GM21528 (cell line): ENCODE data around the gene RAD51B.

Experiments used
- ATAC-seq: cut with Tn5 transposase; IDR thresholded peaks from one replicate; pipeline ENCODE4 v1.9.1; 2021; ENCODE audit warnings: mild to moderate bottlenecking, moderate library complexity; ENCODE audit not compliant: unreplicated experiment, low FRiP score

Gene RAD51B

GRCh38 chr14:68564826-68565759, 745.5 kb downstream of the RAD51B start:
- no peak for ATAC-seq

DNA sequence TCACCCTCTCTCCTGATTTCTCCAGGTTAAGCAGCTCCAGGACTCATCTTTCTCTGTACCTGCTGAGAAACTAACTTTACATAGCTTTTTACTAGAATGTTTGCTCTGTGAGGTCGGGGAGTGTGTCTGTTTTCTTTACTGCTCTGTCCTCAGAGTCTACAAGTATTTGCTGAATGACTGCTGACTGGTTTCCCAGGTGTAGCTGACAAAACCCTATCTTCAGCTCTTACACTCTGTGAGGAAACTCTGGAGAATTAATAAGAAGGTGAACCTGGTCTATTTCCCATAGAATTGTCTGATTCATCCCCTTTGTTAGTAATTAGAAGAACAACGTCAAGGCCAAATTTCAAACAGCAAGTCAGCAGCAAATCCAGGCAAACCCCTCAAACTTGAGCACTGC, 746.5 kb downstream of the RAD51B start:
- no peak for ATAC-seq

GRCh38 chr14:68568907-68569897, 749.6 kb downstream of the RAD51B start:
- no peak for ATAC-seq

GRCh38 chr14:68569970-68570409, 750.4 kb downstream of the RAD51B start:
- no peak for ATAC-seq

DNA sequence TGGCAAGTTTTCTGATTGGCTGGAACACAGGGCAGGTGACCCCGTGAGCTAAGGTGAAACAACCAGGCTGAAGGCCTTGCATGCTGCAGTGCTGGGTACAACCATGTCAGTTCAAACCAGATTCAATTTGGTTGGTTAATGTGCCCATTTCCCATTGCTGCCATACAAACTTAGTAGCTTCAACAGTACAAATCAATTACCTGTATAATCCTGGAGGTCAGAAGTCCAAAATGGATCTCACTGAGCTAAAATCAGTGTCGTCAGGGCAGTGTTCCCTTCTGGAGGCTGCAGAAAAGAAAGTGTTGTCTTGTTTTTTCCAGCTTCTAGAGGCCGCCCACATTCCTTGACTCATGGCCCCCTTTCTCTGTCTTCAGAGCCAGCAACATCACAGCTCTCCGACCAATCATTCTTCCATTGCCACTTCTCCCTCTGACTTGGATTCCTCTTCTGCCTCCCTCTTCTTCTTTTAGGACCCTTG, 751.6 kb downstream of the RAD51B start:
- no peak for ATAC-seq

DNA sequence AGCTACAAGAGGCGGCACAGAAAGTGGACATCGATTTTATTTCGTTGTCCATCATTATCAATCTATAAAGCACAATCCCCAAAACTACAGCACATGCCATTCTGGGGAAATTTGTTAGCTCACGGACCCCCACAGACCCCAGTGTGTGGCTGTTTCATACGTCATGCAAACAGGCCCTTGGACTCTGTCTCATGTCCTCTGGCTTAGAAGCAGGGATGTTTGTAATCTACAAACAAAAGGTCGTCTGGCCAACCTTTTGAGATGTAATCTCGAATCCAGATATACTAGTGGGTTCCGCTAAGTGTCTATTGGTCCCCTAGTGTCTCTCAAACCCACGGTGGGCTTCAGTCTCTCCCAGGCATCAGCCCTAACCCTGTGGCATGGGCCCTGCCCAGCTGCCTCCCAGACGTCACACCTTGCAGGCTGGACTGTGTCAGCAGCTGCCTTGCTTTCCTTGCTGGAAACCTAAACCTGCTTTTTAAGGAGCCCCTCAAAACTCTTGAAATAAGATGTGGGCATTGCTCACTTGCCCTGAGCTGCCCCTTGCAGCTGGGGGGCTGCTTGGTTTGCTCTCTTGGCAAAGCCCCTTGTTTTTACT, 752.4 kb downstream of the RAD51B start:
- ATAC-seq = no peak

- no peak for ATAC-seq
These were observed 753.5 kb downstream of the RAD51B start for GRCh38 chr14:68573126-68573525.

GRCh38 chr14:68573722-68574121, 754.1 kb downstream of the RAD51B start:
- no peak for ATAC-seq

GRCh38 chr14:68574461-68574860, 754.9 kb downstream of the RAD51B start:
- no peak for ATAC-seq

- no peak for ATAC-seq
These were observed 755.3 kb downstream of the RAD51B start for GRCh38 chr14:68574906-68575305.

- no peak for ATAC-seq
These were observed 755.8 kb downstream of the RAD51B start for GRCh38 chr14:68575426-68575825.

DNA sequence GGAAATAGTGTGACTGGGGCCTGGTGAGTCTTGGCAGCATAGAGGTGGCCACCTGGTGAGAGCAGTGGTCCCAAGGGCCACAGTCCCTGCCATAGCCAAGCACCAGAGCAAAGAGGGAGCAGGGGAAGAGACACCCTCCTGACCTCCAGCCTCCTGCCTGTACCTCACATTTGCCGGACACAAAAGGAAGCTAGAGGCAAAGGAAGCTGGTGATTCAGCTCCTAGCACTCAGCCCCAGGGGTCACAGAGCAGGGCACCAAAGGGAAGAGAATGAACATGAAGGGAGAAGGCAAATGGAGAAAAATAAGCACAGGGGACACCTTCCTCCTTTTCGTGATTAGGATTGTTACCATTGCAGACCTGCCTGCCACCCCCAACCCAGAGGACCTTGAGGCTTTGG, 756.5 kb downstream of the RAD51B start:
- no peak for ATAC-seq

DNA sequence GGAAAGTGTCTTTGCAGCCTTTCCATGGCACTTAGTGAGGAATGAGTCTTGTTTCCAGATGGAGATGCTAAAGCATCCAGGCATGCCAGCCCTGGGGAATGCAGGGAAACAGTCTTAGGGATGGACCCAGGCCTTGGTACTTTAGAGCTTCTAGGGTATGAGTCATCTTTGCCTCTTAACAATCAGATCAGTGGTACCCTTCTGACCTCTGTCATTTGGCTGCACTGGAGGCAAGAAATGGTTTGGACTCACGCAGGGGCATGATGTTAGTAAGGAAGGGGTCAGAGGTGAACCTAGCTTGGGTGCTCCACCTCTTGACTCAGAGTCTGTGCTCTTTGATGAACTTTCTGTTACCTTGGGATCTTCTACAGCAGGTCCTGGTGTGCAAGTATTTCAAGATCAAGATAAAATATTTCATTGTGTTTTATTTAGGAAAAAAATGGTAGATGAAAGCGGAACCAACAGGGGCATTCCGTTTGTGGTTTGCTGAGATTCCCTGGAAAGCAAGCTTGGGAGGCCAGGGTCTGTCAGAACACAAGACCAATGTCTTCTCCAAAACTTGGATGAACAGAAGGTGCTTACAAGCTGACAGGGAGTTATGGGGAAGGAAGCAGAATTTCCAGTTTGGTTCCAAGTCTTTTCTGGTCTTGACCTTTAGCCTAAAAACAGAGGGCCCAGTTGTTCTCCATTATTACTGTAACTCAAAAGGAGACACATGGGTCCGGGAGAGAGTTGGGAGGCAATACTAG, 757.1 kb downstream of the RAD51B start:
- ATAC-seq = no peak

DNA sequence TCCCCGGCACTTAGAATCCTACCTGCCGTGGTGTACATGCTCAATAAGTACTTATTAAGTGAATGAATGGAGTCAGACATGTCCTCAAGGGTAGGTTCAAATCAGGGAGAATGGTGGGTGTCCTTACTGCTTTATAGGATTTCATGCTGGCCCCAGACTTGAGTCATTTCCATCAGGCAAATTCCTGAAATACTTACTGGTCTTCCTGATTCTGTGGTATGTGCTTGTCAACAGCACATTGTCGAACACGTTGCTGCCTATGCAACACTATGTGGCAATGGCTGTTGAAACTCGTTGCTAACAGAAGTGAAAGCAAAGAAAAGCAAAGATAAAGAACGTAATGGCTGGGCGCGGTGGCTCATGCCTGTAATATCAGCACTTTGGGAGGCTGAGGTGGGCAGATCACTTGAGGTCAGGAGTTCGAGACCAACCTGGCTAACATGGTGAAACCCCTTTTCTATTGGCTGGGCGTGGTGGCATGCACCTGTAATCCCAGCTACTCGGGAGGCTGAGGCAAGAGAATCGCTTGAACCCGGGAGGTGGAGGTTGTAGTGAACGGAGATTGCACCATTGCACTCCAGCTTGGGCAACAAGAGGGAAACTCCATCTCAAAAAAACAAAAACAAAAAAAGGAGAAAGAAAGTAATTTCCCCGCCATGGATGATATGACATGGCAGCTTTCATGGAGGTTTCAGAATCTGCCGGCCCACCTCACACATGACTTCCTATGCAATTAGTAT, 758.4 kb downstream of the RAD51B start:
- ATAC-seq = no peak

- no peak for ATAC-seq
These were observed 759.0 kb downstream of the RAD51B start for GRCh38 chr14:68578597-68578996.

- ATAC-seq = no peak
These were observed 760.6 kb downstream of the RAD51B start for GRCh38 chr14:68580096-68580645.

- ATAC-seq = no peak
These were observed 761.1 kb downstream of the RAD51B start for GRCh38 chr14:68580671-68581070.

- no peak for ATAC-seq
These were observed 764.1 kb downstream of the RAD51B start for GRCh38 chr14:68583548-68584280.
